ENCODE data around the gene SMIM31. TPM values are rescaled to one million over a fixed set of nuclear protein-coding genes. Genes with fewer than 3 reads are reported as not detected.

Gene SMIM31
- total RNA-seq, 4 donors from 2014 or later, result not detected

DNA sequence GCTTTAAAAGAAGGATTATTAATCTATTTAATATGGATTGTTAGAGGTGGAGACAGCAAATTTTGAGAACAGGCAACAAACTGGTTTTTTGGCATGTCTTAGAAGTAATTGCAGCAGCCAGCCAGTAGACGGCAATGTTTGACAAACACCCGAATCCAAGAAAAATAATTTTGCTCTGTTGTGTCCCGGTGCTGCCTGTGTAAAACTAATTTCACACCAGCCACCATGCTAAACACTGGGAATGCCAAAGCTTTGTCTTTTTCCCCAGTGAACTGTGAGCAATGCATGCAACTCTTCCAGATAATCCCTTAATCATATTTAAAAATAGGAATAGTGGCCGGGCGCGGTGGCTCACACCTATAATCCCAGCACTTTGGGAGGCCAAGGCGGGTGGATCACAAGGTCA, 25.9 kb downstream of the SMIM31 start:
- 47% methylated on average over 7 of the region's 7 CpGs for WGBS
- no peak for DNase-seq (ENCODE audit: low spot score in 2 of 2)
- Histone ChIP-seq H3K9me3 (no peaks in the 10 kb centered on the region), H3K4me1 (no peaks in the 10 kb centered on the region), H3K27me3 (no peaks in the 10 kb centered on the region), H3K27ac (no peak overlapping the region), H3K36me3 (no peaks in the 10 kb centered on the region), H3K4me3 (no peak overlapping the region)
- TF ChIP-seq, protein P1, sequence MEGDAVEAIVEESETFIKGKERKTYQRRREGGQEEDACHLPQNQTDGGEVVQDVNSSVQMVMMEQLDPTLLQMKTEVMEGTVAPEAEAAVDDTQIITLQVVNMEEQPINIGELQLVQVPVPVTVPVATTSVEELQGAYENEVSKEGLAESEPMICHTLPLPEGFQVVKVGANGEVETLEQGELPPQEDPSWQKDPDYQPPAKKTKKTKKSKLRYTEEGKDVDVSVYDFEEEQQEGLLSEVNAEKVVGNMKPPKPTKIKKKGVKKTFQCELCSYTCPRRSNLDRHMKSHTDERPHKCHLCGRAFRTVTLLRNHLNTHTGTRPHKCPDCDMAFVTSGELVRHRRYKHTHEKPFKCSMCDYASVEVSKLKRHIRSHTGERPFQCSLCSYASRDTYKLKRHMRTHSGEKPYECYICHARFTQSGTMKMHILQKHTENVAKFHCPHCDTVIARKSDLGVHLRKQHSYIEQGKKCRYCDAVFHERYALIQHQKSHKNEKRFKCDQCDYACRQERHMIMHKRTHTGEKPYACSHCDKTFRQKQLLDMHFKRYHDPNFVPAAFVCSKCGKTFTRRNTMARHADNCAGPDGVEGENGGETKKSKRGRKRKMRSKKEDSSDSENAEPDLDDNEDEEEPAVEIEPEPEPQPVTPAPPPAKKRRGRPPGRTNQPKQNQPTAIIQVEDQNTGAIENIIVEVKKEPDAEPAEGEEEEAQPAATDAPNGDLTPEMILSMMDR (IDR thresholded peaks at IDR 0.05), result peak; percentile 39 to 65
- TF ChIP-seq POLR2AphosphoS5 (IDR thresholded peaks at IDR 0.05), result no peak

- H3K4me3 ChIP-seq, result no peak overlapping the region
- no peak overlapping the region for H3K27ac ChIP-seq
- H3K27me3 ChIP-seq, result no peaks in the 10 kb centered on the region
- H3K4me1 ChIP-seq, result no peaks in the 10 kb centered on the region
- TF ChIP-seq POLR2AphosphoS5 (IDR thresholded peaks at IDR 0.05), result no peak
- no peak for TF ChIP-seq POLR2A (IDR thresholded peaks at IDR 0.05)
- H3K9me3 ChIP-seq, result no peaks in the 10 kb centered on the region
- H3K36me3 ChIP-seq, result no peaks in the 10 kb centered on the region
- no peak for DNase-seq (ENCODE audit: low spot score in 2 of 2)
- 94% methylated on average over 3 of the region's 3 CpGs for WGBS
Measured at GRCh38 chr4:164780839-164781238, 26.9 kb downstream of the SMIM31 start.

GRCh38 chr4:164783976-164784375, 30.0 kb downstream of the SMIM31 start:
- Histone ChIP-seq H3K36me3 (no peaks in the 10 kb centered on the region), H3K9me3 (no peaks in the 10 kb centered on the region), H3K27me3 (no peaks in the 10 kb centered on the region), H3K4me1 (no peaks in the 10 kb centered on the region), H3K27ac (no peak overlapping the region), H3K4me3 (no peak overlapping the region)
- no peak for TF ChIP-seq POLR2AphosphoS5 (IDR thresholded peaks at IDR 0.05)
- no peak for TF ChIP-seq EP300 (IDR thresholded peaks at IDR 0.05)
- TF ChIP-seq POLR2A (IDR thresholded peaks at IDR 0.05), result no peak
- 55% methylated on average over 6 of the region's 6 CpGs for WGBS
- no peak for DNase-seq (ENCODE audit: low spot score in 2 of 2)

DNA sequence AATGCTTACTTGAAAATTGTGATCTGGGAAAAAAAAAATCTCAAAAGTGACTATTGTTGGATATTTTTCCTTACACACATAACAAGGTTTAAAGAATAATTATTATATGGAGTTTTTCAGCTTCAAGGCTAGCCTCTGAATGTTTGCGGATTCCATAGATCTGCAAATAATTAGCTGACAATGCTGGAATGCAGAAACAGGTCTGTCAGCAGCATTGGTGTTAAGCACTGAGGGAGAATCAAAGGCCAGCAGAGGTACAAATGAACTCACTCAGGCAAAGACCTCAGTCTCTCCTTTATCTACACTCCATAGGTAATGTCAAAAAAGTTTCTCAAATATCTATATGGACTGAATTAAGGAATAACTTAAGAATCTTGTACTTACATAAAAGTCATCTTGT, 35.1 kb downstream of the SMIM31 start:
- Histone ChIP-seq H3K36me3 (no peaks in the 10 kb centered on the region), H3K27ac (no peak overlapping the region), H3K4me3 (no peak overlapping the region), H3K9me3 (no peaks in the 10 kb centered on the region), H3K27me3 (no peaks in the 10 kb centered on the region), H3K4me1 (no peaks in the 10 kb centered on the region)
- 93% methylated on average over 1 of the region's 1 CpG for WGBS
- no peak for TF ChIP-seq EP300 (IDR thresholded peaks at IDR 0.05)
- TF ChIP-seq, protein P1 (IDR thresholded peaks at IDR 0.05), result no peak
- TF ChIP-seq POLR2A (IDR thresholded peaks at IDR 0.05), result no peak
- no peak for TF ChIP-seq POLR2AphosphoS5 (IDR thresholded peaks at IDR 0.05)
- no peak for DNase-seq (ENCODE audit: low spot score in 2 of 2)

GRCh38 chr4:164790249-164790648, 36.3 kb downstream of the SMIM31 start:
- H3K27me3 ChIP-seq, result no peaks in the 10 kb centered on the region
- H3K9me3 ChIP-seq, result no peaks in the 10 kb centered on the region
- no peak overlapping the region for H3K4me3 ChIP-seq
- no peaks in the 10 kb centered on the region for H3K36me3 ChIP-seq
- H3K4me1 ChIP-seq, result no peaks in the 10 kb centered on the region
- no peak overlapping the region for H3K27ac ChIP-seq
- TF ChIP-seq, protein P1 (IDR thresholded peaks at IDR 0.05), result no peak
- no peak for TF ChIP-seq EP300 (IDR thresholded peaks at IDR 0.05)
- no peak for TF ChIP-seq POLR2AphosphoS5 (IDR thresholded peaks at IDR 0.05)
- no peak for TF ChIP-seq POLR2A (IDR thresholded peaks at IDR 0.05)
- no peak for DNase-seq (ENCODE audit: low spot score in 2 of 2)

DNA sequence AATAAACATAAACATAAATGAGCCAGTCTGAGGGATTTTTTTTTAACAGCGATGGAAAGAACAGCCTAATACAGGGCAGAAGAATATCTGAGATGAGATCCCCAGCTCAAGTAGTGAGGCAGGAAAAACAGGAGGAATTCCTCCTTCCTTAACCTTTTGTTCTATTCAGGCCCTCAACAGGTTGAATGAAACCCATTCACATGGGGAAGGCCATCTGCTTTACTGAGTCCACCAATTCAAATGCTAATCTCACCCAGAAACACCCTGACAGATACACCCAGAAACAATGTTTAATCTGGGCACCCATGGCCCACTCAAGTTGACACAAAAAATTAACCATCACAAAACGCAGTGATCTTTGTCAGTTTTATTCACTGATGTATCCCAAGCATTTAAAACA, 45.5 kb downstream of the SMIM31 start:
- WGBS, result 53% methylated on average over 2 of the region's 2 CpGs
- Histone ChIP-seq H3K4me1 (no peaks in the 10 kb centered on the region), H3K27me3 (no peaks in the 10 kb centered on the region), H3K27ac (no peak overlapping the region), H3K36me3 (no peaks in the 10 kb centered on the region), H3K4me3 (no peak overlapping the region), H3K9me3 (no peaks in the 10 kb centered on the region)
- DNase-seq (ENCODE audit: low spot score in 2 of 2), result no peak
- TF ChIP-seq, protein P1 (IDR thresholded peaks at IDR 0.05), result no peak
- TF ChIP-seq POLR2AphosphoS5 (IDR thresholded peaks at IDR 0.05) (no peak), EP300 (IDR thresholded peaks at IDR 0.05) (no peak), POLR2A (IDR thresholded peaks at IDR 0.05) (no peak)
